Airway epithelial cell (primary cell): ENCODE measurements around the gene PPP1R7. TPM values are rescaled to one million over a fixed set of nuclear protein-coding genes. Genes with fewer than 3 reads are reported as not detected.

Source experiments
- total RNA-seq: library from RNA; depleted of rRNA; stranded (reverse); fragments of >200 nt; gene quantifications from 2 replicates; pipeline ENCODE4 v1.2.3, GENCODE V29; 2015

The PPP1R7 gene, protein sequence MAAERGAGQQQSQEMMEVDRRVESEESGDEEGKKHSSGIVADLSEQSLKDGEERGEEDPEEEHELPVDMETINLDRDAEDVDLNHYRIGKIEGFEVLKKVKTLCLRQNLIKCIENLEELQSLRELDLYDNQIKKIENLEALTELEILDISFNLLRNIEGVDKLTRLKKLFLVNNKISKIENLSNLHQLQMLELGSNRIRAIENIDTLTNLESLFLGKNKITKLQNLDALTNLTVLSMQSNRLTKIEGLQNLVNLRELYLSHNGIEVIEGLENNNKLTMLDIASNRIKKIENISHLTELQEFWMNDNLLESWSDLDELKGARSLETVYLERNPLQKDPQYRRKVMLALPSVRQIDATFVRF
- 77.1 and 79.2 TPM in 2 replicates for total RNA-seq

GRCh38 chr2:241149925-241150659 lies at the start of gene PPP1R7:
Gene PPP1R7, plus strand, starts transcription at chr2:241150467. Its CDS starts 29 bp downstream, at chr2:241150496.

GRCh38 chr2:241102239-241102803 lies 47.9 kb upstream of the PPP1R7 start, which contains the start of gene MTERF4:
Gene MTERF4, minus strand, starts transcription at chr2:241102287. Its CDS starts 14 bp downstream, at chr2:241102273.

GRCh38 chr2:241148891-241149674 lies 1.2 kb upstream of the PPP1R7 start, which contains the start of gene PASK:
Gene PASK, minus strand, starts transcription at chr2:241149472. Its CDS starts 6,440 bp downstream, at chr2:241143032.

DNA sequence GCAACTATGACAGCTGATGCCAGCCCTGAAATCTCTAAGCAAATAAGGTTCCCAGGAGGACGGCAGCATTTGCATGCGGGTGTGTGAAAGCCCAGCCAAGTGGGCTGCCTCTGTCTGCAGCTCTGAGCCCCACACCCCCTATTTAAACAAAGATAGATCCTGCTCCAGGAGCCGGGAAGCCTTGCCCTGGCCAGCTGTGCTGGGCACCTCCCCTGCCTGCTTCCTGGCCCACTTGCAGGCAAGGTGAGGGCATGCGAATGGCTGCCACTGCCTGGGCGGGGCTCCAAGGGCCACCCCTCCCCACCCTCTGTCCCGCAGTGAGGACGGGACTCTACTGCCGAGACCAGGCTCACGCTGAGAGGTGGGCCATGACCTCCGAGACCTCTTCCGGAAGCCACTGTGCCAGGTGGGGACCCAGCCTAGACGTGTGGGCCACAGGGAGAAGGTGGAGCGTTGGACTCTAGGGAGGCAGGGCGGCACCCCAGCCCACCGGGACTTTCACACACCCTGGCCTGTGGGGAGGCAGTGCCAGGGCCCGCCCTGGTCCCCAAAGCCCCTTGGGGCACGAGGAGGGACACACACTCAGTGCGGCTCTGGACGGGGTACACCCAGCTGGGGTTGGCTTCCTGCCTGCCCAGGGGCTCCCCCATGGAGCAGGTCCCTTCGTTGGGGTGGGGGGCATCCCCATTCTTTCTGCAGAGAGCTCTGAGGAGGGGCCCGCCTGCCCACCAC lies 38.3 kb downstream of the PPP1R7 start, which contains the start of gene ANO7:
Gene ANO7, plus strand, starts transcription at position 317 of the 732 bp plus-strand sequence. CDS start 1,387 bp downstream, outside the sequence.

Other genes starting within 250 kb of the PPP1R7 start
- gene CROCC2, start 244.1 kb upstream of the PPP1R7 start, total RNA-seq: not detected in 2 replicates
- 0.05 and 0.14 TPM in 2 replicates for gene SNED1, start 151.8 kb upstream of the PPP1R7 start, total RNA-seq
- 14.0 and 20.3 TPM in 2 replicates for gene MTERF4, start 48.2 kb upstream of the PPP1R7 start, total RNA-seq
- 6.5 and 8.3 TPM in 2 replicates for gene PASK, start 995 bp upstream of the PPP1R7 start, total RNA-seq
- gene ANO7, start 38.2 kb downstream of the PPP1R7 start, total RNA-seq: 0.79 and 1.1 TPM in 2 replicates
- 322 and 418 TPM in 2 replicates for gene HDLBP, start 165.2 kb downstream of the PPP1R7 start, total RNA-seq
- gene SEPTIN2, start 165.5 kb downstream of the PPP1R7 start, total RNA-seq: 207 and 226 TPM in 2 replicates
- gene FARP2, start 205.8 kb downstream of the PPP1R7 start, total RNA-seq: 44.4 and 50.9 TPM in 2 replicates